HCEC 1CT (cell line): Measurements from ENCODE around the gene ALOX12.
"Not testable (repeated sequence)": the region's sequence is repeated elsewhere in the genome, so short reads cannot be mapped to it uniquely, and the experiment has no call there.

Experiments
- DNase-seq: peaks from one replicate; pipeline ENCODE4 v3.0.0-alpha.2; 2017

The ALOX12 gene

GRCh38 chr17:7023576-7024401, 27.9 kb downstream of the ALOX12 start:
- no peak for DNase-seq

DNA sequence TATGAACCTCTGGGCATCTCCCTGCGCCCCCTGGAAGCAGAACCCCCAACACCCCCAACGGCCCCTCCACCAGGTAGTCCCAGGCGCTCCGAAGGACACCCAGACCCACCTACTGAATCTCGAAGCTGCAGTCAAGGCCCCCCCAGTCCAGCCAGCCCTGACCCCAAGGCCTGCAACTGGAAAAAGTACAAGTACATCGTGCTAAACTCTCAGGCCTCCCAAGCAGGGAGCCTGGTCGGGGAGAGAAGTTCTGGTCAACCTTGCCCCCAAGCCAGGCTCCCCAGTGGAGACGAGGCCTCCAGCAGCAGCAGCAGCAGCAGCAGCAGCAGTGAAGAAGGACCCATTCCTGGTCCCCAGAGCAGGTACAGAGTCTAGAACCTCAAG, 28.5 kb downstream of the ALOX12 start:
- no peak for DNase-seq

- DNase-seq: no peak
Observed at GRCh38 chr17:7025245-7025644, 29.4 kb downstream of the ALOX12 start.

DNA sequence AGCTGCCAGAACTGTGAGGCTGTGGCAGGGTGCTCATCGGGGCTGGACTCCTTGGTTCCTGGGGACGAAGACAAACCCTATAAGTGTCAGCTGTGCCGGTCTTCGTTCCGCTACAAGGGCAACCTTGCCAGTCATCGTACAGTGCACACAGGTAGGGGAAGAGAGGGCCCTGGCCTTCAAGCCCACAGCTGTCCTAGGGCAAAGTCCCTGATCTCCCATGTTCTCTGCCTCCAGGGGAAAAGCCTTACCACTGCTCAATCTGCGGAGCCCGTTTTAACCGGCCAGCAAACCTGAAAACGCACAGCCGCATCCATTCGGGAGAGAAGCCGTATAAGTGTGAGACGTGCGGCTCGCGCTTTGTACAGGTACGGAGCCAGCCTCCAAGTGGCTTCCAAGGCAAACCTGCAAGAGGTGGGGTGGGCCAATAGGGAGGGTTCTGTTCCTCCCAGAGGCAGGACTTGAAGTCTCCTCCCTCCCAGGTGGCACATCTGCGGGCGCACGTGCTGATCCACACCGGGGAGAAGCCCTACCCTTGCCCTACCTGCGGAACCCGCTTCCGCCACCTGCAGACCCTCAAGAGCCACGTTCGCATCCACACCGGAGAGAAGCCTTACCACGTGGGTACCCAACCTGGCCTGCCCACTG, 30.7 kb downstream of the ALOX12 start:
- DNase-seq: no peak

DNA sequence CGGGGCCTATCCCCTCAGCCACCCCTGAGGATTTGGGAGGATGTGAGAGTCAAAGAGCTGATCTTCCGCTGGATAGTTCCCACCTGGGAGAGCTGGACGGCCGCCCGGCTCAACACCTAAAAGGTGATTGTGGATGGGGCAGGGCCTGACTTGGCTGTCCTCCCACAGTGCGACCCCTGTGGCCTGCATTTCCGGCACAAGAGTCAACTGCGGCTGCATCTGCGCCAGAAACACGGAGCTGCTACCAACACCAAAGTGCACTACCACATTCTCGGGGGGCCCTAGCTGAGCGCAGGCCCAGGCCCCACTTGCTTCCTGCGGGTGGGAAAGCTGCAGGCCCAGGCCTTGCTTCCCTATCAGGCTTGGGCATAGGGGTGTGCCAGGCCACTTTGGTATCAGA, 31.5 kb downstream of the ALOX12 start:
- no peak for DNase-seq

DNA sequence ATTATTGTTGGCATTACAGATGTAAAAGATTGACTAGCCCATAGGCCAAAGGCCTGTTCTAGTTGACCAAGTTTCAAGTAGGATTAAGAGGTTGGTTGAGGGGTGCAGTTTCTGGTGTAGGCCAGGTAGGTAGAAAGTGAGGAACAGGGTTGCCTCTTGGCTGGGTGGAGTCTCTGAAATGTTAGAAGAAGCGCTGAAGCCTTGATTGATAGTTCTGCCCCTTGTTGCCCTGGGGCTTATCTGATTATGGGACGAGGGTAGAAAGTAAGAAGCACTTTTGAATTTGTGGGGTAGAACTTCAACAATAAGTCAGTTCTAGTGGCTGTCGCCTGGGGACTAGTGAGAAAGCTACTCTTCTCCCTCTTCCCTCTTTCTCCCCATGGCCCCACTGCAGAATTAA, 33.2 kb downstream of the ALOX12 start:
- DNase-seq: no peak

- DNase-seq: no peak
Observed at GRCh38 chr17:7029659-7030058, 33.8 kb downstream of the ALOX12 start.

- no peak for DNase-seq
Observed at GRCh38 chr17:7034955-7035590, 39.2 kb downstream of the ALOX12 start.

GRCh38 chr17:7035591-7036368, 39.9 kb downstream of the ALOX12 start, which contains the start of gene SLC16A13:
Gene SLC16A13, plus strand, starts transcription at chr17:7036015. Its CDS starts 368 bp downstream, at chr17:7036383.
- DNase-seq: peak; percentile 86

DNA sequence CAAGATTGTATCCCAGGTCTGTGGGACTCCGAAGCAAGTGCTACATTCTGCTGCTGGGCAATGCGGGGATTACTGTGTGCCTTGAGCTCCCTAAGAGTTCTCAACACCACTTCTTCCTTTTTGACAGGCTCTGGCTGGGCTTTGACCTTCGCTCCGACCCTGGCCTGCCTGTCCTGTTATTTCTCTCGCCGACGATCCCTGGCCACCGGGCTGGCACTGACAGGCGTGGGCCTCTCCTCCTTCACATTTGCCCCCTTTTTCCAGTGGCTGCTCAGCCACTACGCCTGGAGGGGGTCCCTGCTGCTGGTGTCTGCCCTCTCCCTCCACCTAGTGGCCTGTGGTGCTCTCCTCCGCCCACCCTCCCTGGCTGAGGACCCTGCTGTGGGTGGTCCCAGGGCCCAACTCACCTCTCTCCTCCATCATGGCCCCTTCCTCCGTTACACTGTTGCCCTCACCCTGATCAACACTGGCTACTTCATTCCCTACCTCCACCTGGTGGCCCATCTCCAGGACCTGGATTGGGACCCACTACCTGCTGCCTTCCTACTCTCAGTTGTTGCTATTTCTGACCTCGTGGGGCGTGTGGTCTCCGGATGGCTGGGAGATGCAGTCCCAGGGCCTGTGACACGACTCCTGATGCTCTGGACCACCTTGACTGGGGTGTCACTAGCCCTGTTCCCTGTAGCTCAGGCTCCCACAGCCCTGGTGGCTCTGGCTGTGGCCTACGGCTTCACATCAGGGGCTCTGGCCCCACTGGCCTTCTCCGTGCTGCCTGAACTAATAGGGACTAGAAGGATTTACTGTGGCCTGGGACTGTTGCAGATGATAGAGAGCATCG, 42.4 kb downstream of the ALOX12 start:
- no peak for DNase-seq

- DNase-seq: no peak
Observed at GRCh38 chr17:7039832-7040231, 44.0 kb downstream of the ALOX12 start.

- DNase-seq: no peak
Observed at GRCh38 chr17:7041607-7042500, 46.0 kb downstream of the ALOX12 start.

- no peak for DNase-seq
Observed at GRCh38 chr17:7042501-7043181, 46.8 kb downstream of the ALOX12 start.

DNA sequence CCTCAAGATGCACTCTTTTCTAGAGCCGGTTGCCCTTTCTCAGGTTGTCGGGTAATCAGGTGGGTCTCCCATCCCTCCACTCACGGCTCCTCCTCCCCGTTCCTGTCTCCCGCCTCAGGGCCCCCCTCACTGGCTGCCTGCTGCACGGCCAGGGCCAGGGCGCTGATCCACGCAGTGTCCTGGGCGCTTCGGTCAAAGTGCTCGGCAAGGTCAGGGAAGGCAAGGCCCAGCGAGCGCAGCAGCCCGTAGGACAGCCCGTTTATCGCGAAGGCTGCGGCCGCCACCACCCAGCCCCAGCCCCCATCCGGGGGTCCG, 47.3 kb downstream of the ALOX12 start:
- no peak for DNase-seq

GRCh38 chr17:7043497-7044198, 47.8 kb downstream of the ALOX12 start, which contains the start of gene SLC16A11:
Gene SLC16A11, minus strand, starts transcription at chr17:7044092. Its CDS starts 579 bp downstream, at chr17:7043513.
- no peak for DNase-seq

GRCh38 chr17:7045492-7046126, 49.8 kb downstream of the ALOX12 start:
- peak; percentile 59 for DNase-seq

DNA sequence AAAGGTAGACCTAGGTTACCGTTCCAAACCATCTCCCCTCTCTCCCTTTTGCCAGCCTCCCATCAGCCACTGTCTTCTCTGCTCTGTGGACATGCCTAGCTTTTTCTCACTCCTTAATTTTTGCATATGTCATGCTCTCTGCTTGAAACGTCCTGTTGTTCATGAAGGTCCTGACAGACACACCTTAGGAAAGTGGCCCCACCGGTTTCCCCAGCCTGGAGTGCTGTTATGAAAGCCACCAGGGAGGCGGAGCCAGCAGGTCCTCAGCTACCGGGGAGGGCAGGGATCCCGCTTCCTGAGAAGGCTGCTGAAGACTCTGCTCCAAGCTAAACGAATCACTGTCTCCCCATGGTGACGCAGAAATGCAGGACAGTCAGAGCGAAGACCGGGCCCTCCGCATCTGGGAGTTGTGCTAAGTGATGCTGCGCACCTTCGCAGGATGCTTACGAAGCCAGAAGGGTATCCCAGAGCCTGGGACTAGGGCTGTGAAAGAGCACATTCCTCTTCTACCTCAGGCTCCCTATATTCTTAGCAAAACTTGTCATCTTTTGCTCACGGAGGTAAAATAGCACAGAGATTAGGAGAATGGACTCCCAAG, 50.4 kb downstream of the ALOX12 start:
- DNase-seq: no peak

- DNase-seq: not testable (repeated sequence)
Observed at GRCh38 chr17:7046725-7047397, 51.0 kb downstream of the ALOX12 start.
